HG02798 (cell line): ENCODE results near the gene FMO4.
"Not testable (repeated sequence)": the region's sequence is repeated elsewhere in the genome, so short reads cannot be mapped to it uniquely, and the experiment has no call there.

ENCODE experiments used
- ATAC-seq: cut with Tn5 transposase; IDR thresholded peaks from one replicate; pipeline ENCODE4 v1.9.1; 2021; ENCODE audit warnings: mild to moderate bottlenecking; ENCODE audit not compliant: unreplicated experiment, poor library complexity

The FMO4 gene

DNA sequence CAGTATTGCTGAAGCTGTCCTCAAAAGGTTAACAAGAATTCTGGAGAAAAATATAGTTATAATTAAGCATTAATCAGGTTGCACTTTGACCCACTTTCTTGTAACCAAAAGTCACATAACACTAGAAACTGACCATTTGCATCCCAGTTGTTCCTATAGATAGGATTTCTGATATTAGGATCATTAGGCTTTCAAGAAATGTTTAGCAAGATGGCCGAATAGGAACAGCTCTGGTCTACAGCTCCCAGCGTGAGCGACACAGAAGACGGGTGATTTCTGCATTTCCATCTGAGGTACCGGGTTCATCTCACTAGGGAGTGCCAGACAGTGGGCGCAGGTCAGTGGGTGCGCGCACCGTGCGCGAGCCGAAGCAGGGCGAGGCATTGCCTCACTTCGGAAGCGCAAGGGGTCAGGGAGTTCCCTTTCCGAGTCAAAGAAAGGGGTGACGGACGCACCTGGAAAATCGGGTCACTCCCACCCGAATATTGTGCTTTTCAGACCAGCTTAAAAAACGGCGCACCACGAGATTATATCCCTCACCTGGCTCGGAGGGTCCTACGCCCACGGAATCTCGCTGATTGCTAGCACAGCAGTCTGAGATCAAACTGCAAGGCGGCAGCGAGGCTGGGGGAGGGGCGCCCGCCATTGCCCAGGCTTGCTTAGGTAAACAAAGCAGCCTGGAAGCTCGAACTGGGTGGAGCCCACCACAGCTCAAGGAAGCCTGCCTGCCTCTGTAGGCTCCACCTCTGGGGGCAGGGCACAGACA, 59.6 kb downstream of the FMO4 start:
- not testable (repeated sequence) for ATAC-seq

DNA sequence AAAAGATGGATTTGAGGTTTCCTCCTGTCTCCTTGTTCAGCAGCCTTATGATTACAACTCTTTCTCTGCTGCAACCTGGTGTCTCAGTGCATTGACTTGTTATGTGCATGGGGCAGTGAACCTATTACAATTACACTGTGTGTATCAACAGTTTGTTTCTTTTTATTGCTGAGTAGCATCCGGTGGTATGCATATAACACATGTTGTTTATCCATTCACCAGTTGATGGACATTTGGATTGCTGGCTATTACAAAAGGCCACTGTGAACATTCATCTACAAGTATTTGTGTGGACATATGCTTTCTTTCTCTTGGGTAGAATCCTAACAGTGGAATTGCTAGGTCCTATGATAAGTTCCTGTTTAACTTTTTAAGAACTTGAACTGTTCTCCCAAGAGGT, 65.9 kb downstream of the FMO4 start:
- ATAC-seq, result no peak

DNA sequence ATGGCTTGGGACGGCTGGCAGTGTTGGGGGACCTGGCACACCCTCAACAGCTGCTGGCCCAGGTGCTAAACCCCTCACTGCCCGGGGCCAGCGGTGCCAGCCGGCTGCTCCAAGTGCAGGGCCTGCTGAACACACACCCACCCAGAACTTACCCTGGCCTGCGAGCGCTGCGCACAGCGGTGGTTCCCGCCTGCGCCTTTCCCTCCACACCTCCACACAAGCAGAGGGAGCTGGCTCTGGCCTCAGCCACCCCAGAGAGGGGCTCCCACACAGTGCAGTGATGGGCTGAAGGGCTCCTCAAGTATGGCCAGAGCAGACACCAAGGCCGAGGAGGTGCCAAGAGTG, 67.9 kb downstream of the FMO4 start:
- ATAC-seq, result no peak

DNA sequence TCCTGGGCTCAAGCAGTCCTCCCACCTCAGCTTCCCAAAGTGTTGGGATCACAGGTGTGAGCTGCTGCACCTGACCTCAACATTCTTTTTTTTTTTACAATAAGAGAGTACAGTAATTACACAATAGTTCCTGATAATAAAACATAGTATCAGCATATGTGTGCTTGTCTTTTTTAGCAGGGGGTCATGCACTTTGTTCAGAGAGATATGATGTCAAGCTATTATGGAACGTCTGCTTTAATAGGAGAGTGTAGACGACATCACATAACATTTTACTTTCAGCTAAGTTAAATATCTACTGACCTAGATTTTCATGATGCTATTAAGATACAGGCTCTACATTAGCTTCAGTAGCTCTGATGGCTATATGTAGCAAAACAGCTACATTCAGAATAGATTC, 70.5 kb downstream of the FMO4 start:
- ATAC-seq, result no peak

DNA sequence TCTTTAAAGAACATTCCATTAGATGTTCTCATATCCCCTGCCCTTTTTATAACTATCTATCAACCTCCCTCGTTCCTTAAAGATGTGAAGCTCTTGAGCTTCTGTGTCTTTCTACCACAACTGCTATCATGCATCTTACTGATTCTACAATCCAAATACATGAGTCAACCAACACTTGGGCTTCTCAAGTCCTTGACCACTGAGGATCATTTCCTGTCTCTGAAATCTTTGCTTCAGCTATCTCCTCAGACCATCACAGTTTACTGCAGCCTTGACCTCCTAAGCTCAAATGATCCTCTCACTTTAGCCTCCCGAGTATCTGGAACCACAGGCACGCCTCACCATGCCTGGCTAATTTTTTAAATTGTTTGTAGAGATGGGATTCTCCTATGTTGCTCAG, 75.2 kb downstream of the FMO4 start:
- no peak for ATAC-seq

DNA sequence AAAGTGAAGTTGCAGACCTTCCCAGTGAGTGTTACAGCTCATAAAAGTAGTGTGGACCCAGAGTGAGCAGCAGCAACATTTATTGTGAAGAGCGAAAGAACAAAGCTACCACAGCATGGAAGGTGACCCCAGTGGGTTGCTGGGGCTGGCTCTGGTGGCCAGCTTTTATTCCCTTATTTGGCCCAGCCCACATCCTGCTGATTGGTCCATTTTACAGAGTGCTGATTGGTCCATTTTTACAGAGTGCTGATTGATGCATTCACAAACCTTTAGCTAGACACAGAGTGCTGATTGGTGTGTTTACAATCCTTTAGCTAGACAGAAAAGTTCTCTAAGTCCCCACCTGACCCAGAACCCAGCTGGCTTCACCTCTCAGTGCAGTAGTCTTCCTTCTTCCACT, 76.8 kb downstream of the FMO4 start:
- ATAC-seq, result not testable (repeated sequence)
